Subcutaneous adipose tissue (tissue), 4 donors: ENCODE measurements around the gene WBP11. TPM values are rescaled to one million over a fixed set of nuclear protein-coding genes. Genes with fewer than 3 reads are reported as not detected.

Experiments
- CTCF ChIP-seq: fragments of 450-650 bp; IDR thresholded peaks from one replicate; pipeline ENCODE4 v1.5.1; 2016; ENCODE audit warnings: low read depth, mild to moderate bottlenecking, control low read depth, antibody characterized with exemption, moderate library complexity
- total RNA-seq, 4 donors: library from RNA; depleted of rRNA; stranded (reverse); fragments of >200 nt; gene quantifications; one replicate each; pipeline ENCODE4 v1.1.0, GENCODE V29; 2016

Gene WBP11
- total RNA-seq, 4 donors from 2014 or later, result 13.3 to 29.2 (median 20.6) TPM

- TF ChIP-seq CTCF, result no peak
These were observed 1.0 kb downstream of the WBP11 start for GRCh38 chr12:14802247-14802646.

- no peak for TF ChIP-seq CTCF
These were observed 8.2 kb downstream of the WBP11 start for GRCh38 chr12:14795028-14795448.

- TF ChIP-seq CTCF, result no peak
These were observed 17.7 kb downstream of the WBP11 start for GRCh38 chr12:14785568-14785967.

GRCh38 chr12:14784471-14784870, 18.8 kb downstream of the WBP11 start:
- TF ChIP-seq CTCF, result no peak

GRCh38 chr12:14782756-14783155, 20.5 kb downstream of the WBP11 start:
- no peak for TF ChIP-seq CTCF

- no peak for TF ChIP-seq CTCF
These were observed 21.7 kb downstream of the WBP11 start for GRCh38 chr12:14781563-14781962.

- no peak for TF ChIP-seq CTCF
These were observed 22.4 kb downstream of the WBP11 start for GRCh38 chr12:14780859-14781258.

GRCh38 chr12:14779834-14780233, 23.4 kb downstream of the WBP11 start:
- no peak for TF ChIP-seq CTCF
